ENCODE results near the gene MSH4.
"Not testable (repeated sequence)": the region's sequence is repeated elsewhere in the genome, so short reads cannot be mapped to it uniquely, and the experiment has no call there.

MSH4 gene

DNA sequence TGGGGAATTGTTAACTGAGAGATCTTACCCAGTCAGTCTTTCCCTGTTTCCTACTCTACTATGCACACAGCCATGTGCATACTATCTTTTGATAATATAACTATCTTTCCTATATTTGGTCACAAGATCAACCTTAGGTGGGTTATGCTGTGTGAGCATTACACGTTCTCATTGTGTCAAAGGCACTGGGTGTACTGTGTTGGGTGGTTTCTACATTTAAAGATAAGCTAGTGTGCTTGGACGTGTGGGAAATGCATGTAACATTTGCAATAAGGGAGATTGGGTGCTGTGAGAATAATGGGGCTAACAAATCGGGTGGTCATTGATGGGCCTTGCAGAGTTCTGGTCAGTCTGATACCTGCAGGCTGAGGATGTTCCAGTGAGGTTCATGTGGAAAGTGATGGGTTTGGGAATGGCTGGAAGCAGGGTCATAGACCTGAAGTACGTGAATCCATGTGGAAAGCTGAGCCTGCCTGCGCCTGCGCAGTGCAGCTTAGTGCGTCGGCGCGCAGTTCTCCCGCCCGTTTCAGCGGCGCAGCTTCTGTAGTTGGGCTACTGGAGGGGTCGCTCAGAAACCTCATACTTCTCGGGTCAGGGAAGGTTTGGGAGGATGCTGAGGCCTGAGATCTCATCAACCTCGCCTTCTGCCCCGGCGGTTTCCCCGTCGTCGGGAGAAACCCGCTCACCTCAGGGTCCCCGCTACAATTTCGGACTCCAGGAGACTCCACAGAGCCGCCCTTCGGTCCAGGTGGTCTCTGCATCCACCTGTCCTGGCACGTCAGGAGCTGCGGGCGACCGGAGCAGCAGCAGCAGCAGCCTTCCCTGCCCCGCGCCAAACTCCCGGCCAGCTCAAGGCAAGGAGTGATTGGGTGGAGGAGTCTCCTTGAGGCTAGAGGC, at the start of gene MSH4:
Gene MSH4, plus strand, starts transcription at position 507 of the 897 bp plus-strand sequence. Its CDS starts 104 bp downstream, at position 611.
- Histone ChIP-seq H3K27ac (ENCODE audit: low read depth in 2 of 2, low read length in 2 of 2) (no peak within 1 kb of the TSS), H3K4me1 (ENCODE audit: control insufficient read depth in 2 of 2, insufficient read depth in 2 of 2, low read length in 2 of 2) (peaks cover 0 to under 1% of the 10 kb centered on the region in 2 donors), H3K9ac (ENCODE audit: low read depth in 1 of 2, low read length in 2 of 2) (no peak within 1 kb of the TSS), H3K27me3 (ENCODE audit: control insufficient read depth in 2 of 2, insufficient read depth in 2 of 2, low read length in 2 of 2) (no peaks in the 10 kb centered on the region), H3K36me3 (ENCODE audit: control insufficient read depth in 2 of 2, insufficient read depth in 2 of 2, low read length in 2 of 2) (peaks cover 53 to 54% of the 10 kb centered on the region in 2 donors), H3K4me3 (ENCODE audit: low read length in 2 of 2) (no peak within 1 kb of the TSS), H3K9me3 (ENCODE audit: control insufficient read depth in 2 of 2, low read length in 2 of 2) (no peaks in the 10 kb centered on the region)

DNA sequence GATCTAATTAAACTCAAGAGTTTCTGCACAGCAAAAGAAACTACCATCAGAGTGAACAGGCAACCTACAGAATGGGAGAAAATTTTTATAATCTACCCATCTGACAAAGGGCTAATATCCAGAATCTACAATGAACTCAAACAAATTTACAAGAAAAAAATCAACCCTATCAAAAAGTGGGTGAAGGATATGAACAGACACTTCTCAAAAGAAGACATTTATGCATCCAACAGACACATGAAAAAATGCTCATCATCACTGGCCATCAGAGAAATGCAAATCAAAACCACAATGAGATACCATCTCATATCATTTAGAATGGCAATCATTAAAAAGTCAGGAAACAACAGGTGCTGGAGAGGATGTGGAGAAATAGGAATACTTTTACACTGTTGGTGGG, 39.5 kb upstream of the MSH4 start:
- H3K4me3 ChIP-seq (ENCODE audit: low read length in 2 of 2); H3K9ac ChIP-seq (ENCODE audit: low read depth in 1 of 2, low read length in 2 of 2); H3K27me3 ChIP-seq (ENCODE audit: control insufficient read depth in 2 of 2, insufficient read depth in 2 of 2, low read length in 2 of 2); H3K4me1 ChIP-seq (ENCODE audit: control insufficient read depth in 2 of 2, insufficient read depth in 2 of 2, low read length in 2 of 2); H3K27ac ChIP-seq (ENCODE audit: low read depth in 2 of 2, low read length in 2 of 2); H3K9me3 ChIP-seq (ENCODE audit: control insufficient read depth in 2 of 2, low read length in 2 of 2): not testable (repeated sequence)
- H3K36me3 ChIP-seq (ENCODE audit: control insufficient read depth in 2 of 2, insufficient read depth in 2 of 2, low read length in 2 of 2): peaks cover 7 to 20% of the 10 kb centered on the region in 2 donors

DNA sequence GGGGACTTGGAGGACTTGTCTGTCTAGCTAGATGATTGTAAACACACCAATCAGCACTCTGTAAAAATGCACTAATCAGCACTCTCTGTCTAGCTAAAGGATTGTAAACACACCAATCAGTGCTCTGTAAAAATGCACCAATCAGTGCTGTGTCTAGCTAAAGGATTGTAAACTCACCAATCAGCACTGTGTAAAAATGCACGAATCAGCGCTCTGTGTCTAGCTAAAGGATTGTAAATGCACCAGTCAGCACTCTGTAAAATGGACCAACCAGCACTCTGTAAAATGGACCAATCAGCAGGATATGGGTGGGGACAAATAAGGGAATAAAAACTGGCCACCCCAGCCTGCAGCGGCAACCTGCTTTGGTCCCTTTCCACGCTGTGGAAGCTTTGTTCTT, 38.1 kb upstream of the MSH4 start:
- H3K9ac ChIP-seq (ENCODE audit: low read depth in 1 of 2, low read length in 2 of 2); H3K9me3 ChIP-seq (ENCODE audit: control insufficient read depth in 2 of 2, low read length in 2 of 2); H3K27ac ChIP-seq (ENCODE audit: low read depth in 2 of 2, low read length in 2 of 2); H3K27me3 ChIP-seq (ENCODE audit: control insufficient read depth in 2 of 2, insufficient read depth in 2 of 2, low read length in 2 of 2); H3K4me1 ChIP-seq (ENCODE audit: control insufficient read depth in 2 of 2, insufficient read depth in 2 of 2, low read length in 2 of 2); H3K4me3 ChIP-seq (ENCODE audit: low read length in 2 of 2): not testable (repeated sequence)
- peaks cover 4 to 13% of the 10 kb centered on the region in 2 donors for H3K36me3 ChIP-seq (ENCODE audit: control insufficient read depth in 2 of 2, insufficient read depth in 2 of 2, low read length in 2 of 2)

DNA sequence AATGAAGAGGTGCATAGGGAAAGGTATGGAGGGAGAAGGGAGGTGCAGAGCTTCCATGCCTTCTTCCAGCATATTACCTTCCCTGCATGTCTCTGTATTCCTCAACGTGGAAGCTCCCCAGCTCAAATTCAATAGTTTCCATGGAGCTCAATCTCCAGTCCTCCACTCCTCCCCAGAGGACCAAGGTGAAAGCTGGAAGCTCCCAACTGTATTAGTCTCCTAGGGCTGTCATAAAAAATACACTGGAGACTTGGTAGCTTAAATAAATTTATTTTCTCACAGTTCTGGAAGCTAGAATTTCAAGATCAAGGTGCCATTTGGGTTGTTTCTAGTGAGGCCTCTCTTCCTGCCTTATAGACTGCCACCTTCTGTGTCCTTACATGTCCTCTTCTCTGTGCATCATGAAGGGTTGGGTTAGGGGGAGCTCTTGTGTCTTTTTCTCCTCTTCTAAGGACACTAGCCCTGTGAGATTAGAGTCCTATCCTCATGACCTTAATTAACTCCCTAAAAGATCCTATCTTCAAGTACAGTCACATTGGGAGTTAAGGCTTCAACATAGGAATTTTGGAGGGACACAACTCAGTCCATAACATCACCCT, 32.5 kb upstream of the MSH4 start:
- no peak overlapping the region for H3K9ac ChIP-seq (ENCODE audit: low read depth in 1 of 2, low read length in 2 of 2)
- peaks cover 0 to 6% of the 10 kb centered on the region in 2 donors for H3K36me3 ChIP-seq (ENCODE audit: control insufficient read depth in 2 of 2, insufficient read depth in 2 of 2, low read length in 2 of 2)

DNA sequence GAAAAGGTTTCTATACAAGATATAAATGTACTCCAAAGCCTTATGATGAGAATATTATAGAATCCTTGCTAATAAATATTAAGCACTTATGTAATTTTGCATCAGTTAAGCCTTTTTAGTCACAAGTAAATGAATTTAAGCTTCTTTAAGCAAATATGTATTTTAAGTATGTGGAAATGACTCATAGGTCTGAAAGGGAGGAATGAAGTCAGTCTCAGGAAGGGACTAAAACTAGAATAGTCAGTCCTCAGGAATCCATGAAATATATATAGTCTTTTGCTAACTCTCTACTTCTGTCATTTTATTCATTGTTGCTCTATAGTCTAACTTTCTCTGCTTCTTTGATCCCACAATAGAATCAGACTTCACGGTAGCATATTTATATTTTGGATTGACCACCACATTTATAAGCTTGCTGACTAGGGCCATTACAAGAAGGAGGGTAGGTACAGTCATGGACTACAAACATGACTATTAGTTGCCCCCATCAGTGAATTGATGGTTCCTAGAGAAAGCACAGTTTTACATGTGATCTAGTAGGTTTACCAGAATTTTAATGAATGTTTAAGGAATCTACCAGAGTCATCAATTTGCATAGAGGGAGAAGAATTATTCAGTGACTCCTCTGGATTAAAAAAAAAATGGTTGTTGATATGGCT, 30.9 kb upstream of the MSH4 start:
- Histone ChIP-seq H3K4me3 (ENCODE audit: low read length in 2 of 2) (no peak overlapping the region), H3K27ac (ENCODE audit: low read depth in 2 of 2, low read length in 2 of 2) (no peak overlapping the region), H3K9ac (ENCODE audit: low read depth in 1 of 2, low read length in 2 of 2) (no peak overlapping the region), H3K4me1 (ENCODE audit: control insufficient read depth in 2 of 2, insufficient read depth in 2 of 2, low read length in 2 of 2) (no peaks in the 10 kb centered on the region), H3K36me3 (ENCODE audit: control insufficient read depth in 2 of 2, insufficient read depth in 2 of 2, low read length in 2 of 2) (peaks cover 0 to 6% of the 10 kb centered on the region in 2 donors), H3K27me3 (ENCODE audit: control insufficient read depth in 2 of 2, insufficient read depth in 2 of 2, low read length in 2 of 2) (no peaks in the 10 kb centered on the region), H3K9me3 (ENCODE audit: control insufficient read depth in 2 of 2, low read length in 2 of 2) (no peaks in the 10 kb centered on the region)

More for the DNA sequence above, 32.5 kb upstream of the MSH4 start:
- H3K27me3 ChIP-seq (ENCODE audit: control insufficient read depth in 2 of 2, insufficient read depth in 2 of 2, low read length in 2 of 2): no peaks in the 10 kb centered on the region
- H3K27ac ChIP-seq (ENCODE audit: low read depth in 2 of 2, low read length in 2 of 2): no peak overlapping the region
- no peaks in the 10 kb centered on the region for H3K4me1 ChIP-seq (ENCODE audit: control insufficient read depth in 2 of 2, insufficient read depth in 2 of 2, low read length in 2 of 2)
- H3K9me3 ChIP-seq (ENCODE audit: control insufficient read depth in 2 of 2, low read length in 2 of 2): no peaks in the 10 kb centered on the region
- no peak overlapping the region for H3K4me3 ChIP-seq (ENCODE audit: low read length in 2 of 2)

DNA sequence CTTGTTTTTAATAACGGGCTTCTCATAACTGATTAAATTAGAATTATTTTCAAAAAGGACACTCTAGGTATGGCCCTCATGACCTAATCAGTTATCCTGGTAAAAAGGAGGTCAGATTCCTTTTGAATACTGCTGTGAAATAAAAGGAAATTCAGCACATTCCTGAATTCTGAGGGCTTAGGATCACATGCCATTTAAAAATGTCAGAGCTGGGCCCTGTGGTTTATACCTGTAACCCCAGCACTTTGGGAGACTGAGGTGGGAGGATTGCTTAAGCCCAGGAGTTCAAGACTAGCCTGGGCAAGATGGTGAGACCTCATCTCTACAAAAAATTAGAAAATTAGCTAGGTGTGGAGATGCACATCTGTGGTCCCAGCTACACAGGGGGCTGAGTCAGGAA, 28.7 kb upstream of the MSH4 start:
- no peaks in the 10 kb centered on the region for H3K27me3 ChIP-seq (ENCODE audit: control insufficient read depth in 2 of 2, insufficient read depth in 2 of 2, low read length in 2 of 2)

DNA sequence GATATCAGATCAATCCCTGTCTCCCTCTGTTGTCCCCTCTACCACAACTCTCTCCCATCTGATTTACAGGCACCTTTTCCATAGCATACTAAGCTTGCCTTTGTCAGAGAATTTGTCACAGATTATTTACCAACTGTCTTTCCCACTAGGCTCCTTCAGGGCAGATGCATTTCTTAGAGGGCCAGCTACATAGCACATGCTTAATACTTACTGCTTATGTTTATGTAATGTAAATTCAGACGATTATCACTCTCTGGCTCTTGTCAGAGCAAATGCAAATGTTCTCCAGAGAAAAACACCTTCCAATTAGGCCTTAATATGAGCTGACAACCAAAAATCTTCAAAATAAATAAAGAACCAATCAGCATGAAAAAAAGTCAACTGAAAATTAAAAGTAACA, 25.9 kb upstream of the MSH4 start:
- no peak overlapping the region for H3K4me3 ChIP-seq (ENCODE audit: low read length in 2 of 2)
- H3K27me3 ChIP-seq (ENCODE audit: control insufficient read depth in 2 of 2, insufficient read depth in 2 of 2, low read length in 2 of 2): no peaks in the 10 kb centered on the region
- H3K9ac ChIP-seq (ENCODE audit: low read depth in 1 of 2, low read length in 2 of 2): no peak overlapping the region
- H3K9me3 ChIP-seq (ENCODE audit: control insufficient read depth in 2 of 2, low read length in 2 of 2): no peaks in the 10 kb centered on the region
- no peak overlapping the region for H3K27ac ChIP-seq (ENCODE audit: low read depth in 2 of 2, low read length in 2 of 2)
- no peaks in the 10 kb centered on the region for H3K36me3 ChIP-seq (ENCODE audit: control insufficient read depth in 2 of 2, insufficient read depth in 2 of 2, low read length in 2 of 2)
- no peaks in the 10 kb centered on the region for H3K4me1 ChIP-seq (ENCODE audit: control insufficient read depth in 2 of 2, insufficient read depth in 2 of 2, low read length in 2 of 2)

More for the DNA sequence above, 28.7 kb upstream of the MSH4 start:
- no peaks in the 10 kb centered on the region for H3K4me1 ChIP-seq (ENCODE audit: control insufficient read depth in 2 of 2, insufficient read depth in 2 of 2, low read length in 2 of 2)
- H3K9me3 ChIP-seq (ENCODE audit: control insufficient read depth in 2 of 2, low read length in 2 of 2): no peaks in the 10 kb centered on the region
- H3K4me3 ChIP-seq (ENCODE audit: low read length in 2 of 2): no peak overlapping the region
- H3K36me3 ChIP-seq (ENCODE audit: control insufficient read depth in 2 of 2, insufficient read depth in 2 of 2, low read length in 2 of 2): peaks cover 0 to 6% of the 10 kb centered on the region in 2 donors
- no peak overlapping the region for H3K9ac ChIP-seq (ENCODE audit: low read depth in 1 of 2, low read length in 2 of 2)
- H3K27ac ChIP-seq (ENCODE audit: low read depth in 2 of 2, low read length in 2 of 2): no peak overlapping the region

DNA sequence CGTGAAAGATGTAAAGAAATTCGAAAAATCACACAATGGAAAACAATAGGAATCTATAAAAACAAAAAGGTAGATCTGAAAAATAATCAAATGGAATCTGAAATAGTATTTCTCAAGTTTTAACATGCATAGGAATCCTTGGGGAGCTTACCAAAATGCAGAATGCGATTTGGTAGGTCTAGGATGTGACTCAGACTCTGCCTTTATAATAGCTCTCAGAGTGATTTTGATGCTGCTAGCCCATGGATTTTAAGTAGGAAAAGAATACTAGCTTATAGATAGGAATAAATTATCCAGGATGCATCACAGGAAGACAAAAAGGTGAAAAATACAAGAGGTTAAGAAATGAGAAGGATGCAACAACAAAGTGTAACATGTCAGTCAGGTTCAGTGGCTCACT, 24.7 kb upstream of the MSH4 start:
- H3K9ac ChIP-seq (ENCODE audit: low read depth in 1 of 2, low read length in 2 of 2): no peak overlapping the region
- H3K4me3 ChIP-seq (ENCODE audit: low read length in 2 of 2): no peak overlapping the region
- no peaks in the 10 kb centered on the region for H3K27me3 ChIP-seq (ENCODE audit: control insufficient read depth in 2 of 2, insufficient read depth in 2 of 2, low read length in 2 of 2)
- H3K9me3 ChIP-seq (ENCODE audit: control insufficient read depth in 2 of 2, low read length in 2 of 2): no peaks in the 10 kb centered on the region
- no peaks in the 10 kb centered on the region for H3K4me1 ChIP-seq (ENCODE audit: control insufficient read depth in 2 of 2, insufficient read depth in 2 of 2, low read length in 2 of 2)
- H3K27ac ChIP-seq (ENCODE audit: low read depth in 2 of 2, low read length in 2 of 2): no peak overlapping the region
- no peaks in the 10 kb centered on the region for H3K36me3 ChIP-seq (ENCODE audit: control insufficient read depth in 2 of 2, insufficient read depth in 2 of 2, low read length in 2 of 2)

DNA sequence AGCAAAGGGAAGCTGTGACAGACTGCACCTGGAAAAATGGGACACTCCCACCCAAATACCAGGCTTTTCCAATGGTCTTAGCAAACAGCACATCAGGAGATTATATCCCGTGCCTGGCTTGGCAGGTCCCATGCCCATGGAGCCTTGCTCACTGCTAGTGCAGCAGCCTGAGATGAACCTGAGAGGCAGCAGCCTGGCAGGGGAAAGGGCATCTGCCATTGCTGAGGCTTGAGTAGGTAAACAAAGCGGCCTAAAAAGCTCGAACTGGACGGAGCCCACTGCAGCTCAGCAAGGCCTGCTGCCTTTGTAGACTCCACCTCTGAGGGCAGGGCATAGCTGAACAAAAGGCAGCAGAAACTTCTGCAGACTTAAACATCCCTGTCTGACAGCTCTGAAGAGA, 18.9 kb upstream of the MSH4 start:
- not testable (repeated sequence) for H3K4me1 ChIP-seq (ENCODE audit: control insufficient read depth in 2 of 2, insufficient read depth in 2 of 2, low read length in 2 of 2); H3K9me3 ChIP-seq (ENCODE audit: control insufficient read depth in 2 of 2, low read length in 2 of 2); H3K9ac ChIP-seq (ENCODE audit: low read depth in 1 of 2, low read length in 2 of 2); H3K36me3 ChIP-seq (ENCODE audit: control insufficient read depth in 2 of 2, insufficient read depth in 2 of 2, low read length in 2 of 2); H3K27me3 ChIP-seq (ENCODE audit: control insufficient read depth in 2 of 2, insufficient read depth in 2 of 2, low read length in 2 of 2); H3K4me3 ChIP-seq (ENCODE audit: low read length in 2 of 2); H3K27ac ChIP-seq (ENCODE audit: low read depth in 2 of 2, low read length in 2 of 2)

DNA sequence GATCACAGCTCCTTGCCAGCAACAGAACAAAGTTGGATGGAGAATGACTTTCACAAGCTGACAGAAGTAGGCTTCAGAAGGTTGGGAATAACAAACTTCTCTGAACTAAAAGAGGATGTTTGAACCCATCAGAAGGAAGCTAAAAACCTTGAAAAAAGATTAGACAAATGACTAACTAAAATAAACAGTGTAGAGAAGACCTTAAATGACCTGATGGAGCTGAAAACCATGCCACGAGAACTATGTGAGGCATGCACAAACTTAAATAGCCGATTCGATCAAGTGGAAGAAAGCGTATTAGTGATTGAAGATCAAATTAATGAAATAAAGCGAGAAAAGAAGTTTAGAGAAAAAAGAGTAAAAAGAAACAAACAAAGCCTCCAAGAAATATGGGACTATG, 18.0 kb upstream of the MSH4 start:
- not testable (repeated sequence) for H3K9me3 ChIP-seq (ENCODE audit: control insufficient read depth in 2 of 2, low read length in 2 of 2); H3K9ac ChIP-seq (ENCODE audit: low read depth in 1 of 2, low read length in 2 of 2); H3K36me3 ChIP-seq (ENCODE audit: control insufficient read depth in 2 of 2, insufficient read depth in 2 of 2, low read length in 2 of 2); H3K4me1 ChIP-seq (ENCODE audit: control insufficient read depth in 2 of 2, insufficient read depth in 2 of 2, low read length in 2 of 2); H3K27ac ChIP-seq (ENCODE audit: low read depth in 2 of 2, low read length in 2 of 2); H3K4me3 ChIP-seq (ENCODE audit: low read length in 2 of 2); H3K27me3 ChIP-seq (ENCODE audit: control insufficient read depth in 2 of 2, insufficient read depth in 2 of 2, low read length in 2 of 2)

Measured in mucosa of rectum (tissue), 2 donors.